Measurements from ENCODE around the gene RNF103.
"Not testable (repeated sequence)": the region's sequence is repeated elsewhere in the genome, so short reads cannot be mapped to it uniquely, and the experiment has no call there.

Gene RNF103

GRCh38 chr2:86613515-86613914 is 10.2 kb downstream of the RNF103 start:
- no peaks in the 10 kb centered on the region for H3K9me3 Mint-ChIP-seq
- H3K36me3 Mint-ChIP-seq (ENCODE audit: low read depth), result peaks cover 48% of the 10 kb centered on the region
- ATAC-seq, result peak; percentile 63
- DNase-seq, result no peak
- no peaks in the 10 kb centered on the region for H3K27me3 Mint-ChIP-seq
- peaks cover 24% of the 10 kb centered on the region for H3K4me1 Mint-ChIP-seq
- H3K27ac Mint-ChIP-seq, result no peak overlapping the region
- no peak overlapping the region for H3K4me3 Mint-ChIP-seq

GRCh38 chr2:86610871-86611270 is 12.8 kb downstream of the RNF103 start:
- no peak for ATAC-seq
- Mint-ChIP-seq H3K36me3 (ENCODE audit: low read depth) (peaks cover 45% of the 10 kb centered on the region), H3K9me3 (no peaks in the 10 kb centered on the region)

GRCh38 chr2:86608832-86609410 is 14.7 kb downstream of the RNF103 start:
- Mint-ChIP-seq H3K36me3 (ENCODE audit: low read depth) (peaks cover 37% of the 10 kb centered on the region), H3K4me3 (no peak overlapping the region), H3K9me3 (no peaks in the 10 kb centered on the region), H3K27me3 (no peaks in the 10 kb centered on the region), H3K4me1 (peaks cover 17% of the 10 kb centered on the region), H3K27ac (no peak overlapping the region)
- DNase-seq, result no peak
- ATAC-seq, result peak; percentile 66

More at GRCh38 chr2:86610871-86611270, 12.8 kb downstream of the RNF103 start:
- H3K4me1 Mint-ChIP-seq, result peaks cover 17% of the 10 kb centered on the region
- H3K27me3 Mint-ChIP-seq, result no peaks in the 10 kb centered on the region
- H3K27ac Mint-ChIP-seq, result no peak overlapping the region
- no peak overlapping the region for H3K4me3 Mint-ChIP-seq
- no peak for DNase-seq

GRCh38 chr2:86603905-86604304 is 19.8 kb downstream of the RNF103 start:
- peaks cover 8% of the 10 kb centered on the region for H3K4me1 Mint-ChIP-seq
- peaks cover 17% of the 10 kb centered on the region for H3K36me3 Mint-ChIP-seq (ENCODE audit: low read depth)
- no peak overlapping the region for H3K4me3 Mint-ChIP-seq
- no peaks in the 10 kb centered on the region for H3K27me3 Mint-ChIP-seq
- H3K9me3 Mint-ChIP-seq, result no peaks in the 10 kb centered on the region
- DNase-seq (no peak), ATAC-seq (no peak)
- no peak overlapping the region for H3K27ac Mint-ChIP-seq

- Mint-ChIP-seq H3K4me3 (no peak overlapping the region), H3K4me1 (no peaks in the 10 kb centered on the region), H3K27me3 (no peaks in the 10 kb centered on the region), H3K9me3 (no peaks in the 10 kb centered on the region), H3K27ac (no peak overlapping the region), H3K36me3 (ENCODE audit: low read depth) (peaks cover 6% of the 10 kb centered on the region)
- DNase-seq, result no peak
- no peak for ATAC-seq
Observed at GRCh38 chr2:86598966-86599365, 24.7 kb downstream of the RNF103 start.

- Mint-ChIP-seq H3K9me3 (no peaks in the 10 kb centered on the region), H3K36me3 (ENCODE audit: low read depth) (no peaks in the 10 kb centered on the region), H3K27ac (no peak overlapping the region), H3K4me1 (no peaks in the 10 kb centered on the region), H3K4me3 (no peak overlapping the region), H3K27me3 (no peaks in the 10 kb centered on the region)
- no peak for DNase-seq
- ATAC-seq, result no peak
Observed at GRCh38 chr2:86596118-86596517, 27.5 kb downstream of the RNF103 start.

GRCh38 chr2:86593266-86593665 is 30.4 kb downstream of the RNF103 start:
- ATAC-seq, result no peak
- Mint-ChIP-seq H3K4me1 (no peaks in the 10 kb centered on the region), H3K27me3 (no peaks in the 10 kb centered on the region), H3K27ac (no peak overlapping the region), H3K36me3 (ENCODE audit: low read depth) (no peaks in the 10 kb centered on the region), H3K4me3 (no peak overlapping the region), H3K9me3 (no peaks in the 10 kb centered on the region)
- no peak for DNase-seq

GRCh38 chr2:86592547-86593230 is 31.0 kb downstream of the RNF103 start:
- no peak for DNase-seq
- Mint-ChIP-seq H3K27me3 (no peaks in the 10 kb centered on the region), H3K27ac (no peak overlapping the region), H3K9me3 (no peaks in the 10 kb centered on the region), H3K36me3 (ENCODE audit: low read depth) (no peaks in the 10 kb centered on the region), H3K4me3 (no peak overlapping the region), H3K4me1 (no peaks in the 10 kb centered on the region)
- no peak for ATAC-seq

GRCh38 chr2:86589701-86590100 is 34.0 kb downstream of the RNF103 start:
- not testable (repeated sequence) for H3K4me3 Mint-ChIP-seq; H3K9me3 Mint-ChIP-seq; ATAC-seq; H3K36me3 Mint-ChIP-seq (ENCODE audit: low read depth); H3K27ac Mint-ChIP-seq; H3K4me1 Mint-ChIP-seq; H3K27me3 Mint-ChIP-seq; DNase-seq

- ATAC-seq (peak; percentile 79), DNase-seq (no peak)
- H3K27ac Mint-ChIP-seq, result peak overlapping the region; percentile 63
Observed at GRCh38 chr2:86584151-86584913, 39.3 kb downstream of the RNF103 start.

GRCh38 chr2:86580560-86580959 is 43.1 kb downstream of the RNF103 start:
- no peak for DNase-seq
- Mint-ChIP-seq H3K36me3 (ENCODE audit: low read depth) (no peaks in the 10 kb centered on the region), H3K9me3 (peaks cover 4% of the 10 kb centered on the region), H3K27me3 (no peaks in the 10 kb centered on the region), H3K4me1 (peaks cover 14% of the 10 kb centered on the region), H3K27ac (no peak overlapping the region), H3K4me3 (no peak overlapping the region)
- no peak for ATAC-seq

More at GRCh38 chr2:86584151-86584913, 39.3 kb downstream of the RNF103 start:
- Mint-ChIP-seq H3K36me3 (ENCODE audit: low read depth) (no peaks in the 10 kb centered on the region), H3K27me3 (no peaks in the 10 kb centered on the region), H3K4me1 (peaks cover 14% of the 10 kb centered on the region), H3K9me3 (no peaks in the 10 kb centered on the region), H3K4me3 (no peak overlapping the region)

- ATAC-seq (no peak), DNase-seq (no peak)
- Mint-ChIP-seq H3K4me3 (no peak overlapping the region), H3K9me3 (peaks cover 4% of the 10 kb centered on the region), H3K27ac (no peak overlapping the region), H3K36me3 (ENCODE audit: low read depth) (no peaks in the 10 kb centered on the region), H3K4me1 (peaks cover 2% of the 10 kb centered on the region), H3K27me3 (no peaks in the 10 kb centered on the region)
Observed at GRCh38 chr2:86577817-86578456, 45.7 kb downstream of the RNF103 start.

GRCh38 chr2:86570059-86570458 is 53.6 kb downstream of the RNF103 start:
- no peak for DNase-seq
- no peak overlapping the region for H3K4me3 Mint-ChIP-seq
- H3K36me3 Mint-ChIP-seq (ENCODE audit: low read depth), result no peaks in the 10 kb centered on the region
- H3K9me3 Mint-ChIP-seq, result no peaks in the 10 kb centered on the region
- no peak overlapping the region for H3K27ac Mint-ChIP-seq
- H3K4me1 Mint-ChIP-seq, result no peaks in the 10 kb centered on the region
- no peak for ATAC-seq
- no peaks in the 10 kb centered on the region for H3K27me3 Mint-ChIP-seq

GRCh38 chr2:86566821-86567190 is 56.9 kb downstream of the RNF103 start:
- Mint-ChIP-seq H3K27ac (no peak overlapping the region), H3K4me1 (peaks cover 22% of the 10 kb centered on the region), H3K4me3 (no peak overlapping the region), H3K9me3 (peaks cover 15% of the 10 kb centered on the region), H3K27me3 (peaks cover 2% of the 10 kb centered on the region), H3K36me3 (ENCODE audit: low read depth) (peaks cover 8% of the 10 kb centered on the region)
- no peak for DNase-seq
- ATAC-seq, result no peak

All from activated naive CD8-positive, alpha-beta T cell treated with anti-CD3 and anti-CD28 coated beads, Interleukin-2, amount 50 U/mL, for 24 hours (primary cell).